ENCODE data around the gene TAF1D. TPM values are rescaled to one million over a fixed set of nuclear protein-coding genes. Genes with fewer than 3 reads are reported as not detected.

TAF1D gene
- total RNA-seq, 1 experiment from 2014 or later = 158 TPM

GRCh38 chr11:93734427-93735222 lies 6.7 kb downstream of the TAF1D start:
- Histone ChIP-seq H3K36me3 (ENCODE audit: low read depth) (peaks cover 100% of the 10 kb centered on the region), H3K9me2 (ENCODE audit: insufficient read depth) (no peaks in the 10 kb centered on the region), H3K27me3 (ENCODE audit: insufficient read depth, low read depth) (no peaks in the 10 kb centered on the region), H3K4me1 (replicated peaks; ENCODE audit: insufficient read depth) (peaks cover 39% of the 10 kb centered on the region), H3K4me2 (peak overlapping the region; percentile 98), H3F3A (ENCODE audit: insufficient read depth, low read depth) (peaks cover 100% of the 10 kb centered on the region), H3K79me2 (ENCODE audit: low read depth) (peaks cover 77% of the 10 kb centered on the region), H2AFZ (no peak overlapping the region), H3K4me3 (no peak overlapping the region), H3K9me3 (ENCODE audit: insufficient read depth, low read depth) (no peaks in the 10 kb centered on the region), H4K20me1 (ENCODE audit: insufficient read depth) (peaks cover 100% of the 10 kb centered on the region), H3K27ac (peak overlapping the region; percentile 99)
- TF ChIP-seq CTCF (conservative IDR thresholded peaks at IDR 0.05) (no peak), EZH2 (IDR thresholded peaks at IDR 0.05; ENCODE audit: low read depth) (no peak)
- no TSS peak for BruUV-seq (replicated peaks)
- ChIA-PET CTCF (no interaction called here), POLR2A (ENCODE audit: unreplicated experiment) (interaction anchor here (0.6 kb wide), 1 partner anchor 19 kb away, joined by 3 read pairs; no protein-coding TSS in a partner anchor)
- intact Hi-C loops (cut with micrococcal nuclease; ENCODE audit: unreplicated experiment) = no loop called here
- DNase-seq = no peak

GRCh38 chr11:93733474-93733873 lies 7.8 kb downstream of the TAF1D start:
- Histone ChIP-seq H3K9me3 (ENCODE audit: insufficient read depth, low read depth) (no peaks in the 10 kb centered on the region), H3K27ac (peak overlapping the region; percentile 99), H3K9me2 (ENCODE audit: insufficient read depth) (no peaks in the 10 kb centered on the region), H3K4me3 (no peak overlapping the region), H2AFZ (no peak overlapping the region), H3K4me2 (no peak overlapping the region), H3K79me2 (ENCODE audit: low read depth) (peaks cover 66% of the 10 kb centered on the region), H3K36me3 (ENCODE audit: low read depth) (peaks cover 92% of the 10 kb centered on the region), H3F3A (ENCODE audit: insufficient read depth, low read depth) (peaks cover 100% of the 10 kb centered on the region), H3K27me3 (ENCODE audit: insufficient read depth, low read depth) (no peaks in the 10 kb centered on the region), H3K4me1 (replicated peaks; ENCODE audit: insufficient read depth) (peaks cover 33% of the 10 kb centered on the region), H4K20me1 (ENCODE audit: insufficient read depth) (peaks cover 100% of the 10 kb centered on the region)
- no peak for DNase-seq
- intact Hi-C loops (cut with micrococcal nuclease; ENCODE audit: unreplicated experiment) = no loop called here
- no TSS peak for BruUV-seq (replicated peaks)
- TF ChIP-seq EZH2 (IDR thresholded peaks at IDR 0.05; ENCODE audit: low read depth) (no peak), CTCF (conservative IDR thresholded peaks at IDR 0.05) (no peak)
- CTCF ChIA-PET = no interaction called here
- POLR2A ChIA-PET (ENCODE audit: unreplicated experiment) = no interaction called here

GRCh38 chr11:93732237-93732892 lies 8.9 kb downstream of the TAF1D start:
- peak overlapping the region; percentile 99; the same call in 1 of the 2 replicates for H3K27ac ChIP-seq
- intact Hi-C loops (cut with micrococcal nuclease; ENCODE audit: unreplicated experiment) = no loop called here
- H3K4me3 ChIP-seq = no peak overlapping the region
- H3K9me3 ChIP-seq (ENCODE audit: insufficient read depth, low read depth) = no peaks in the 10 kb centered on the region
- H3K4me2 ChIP-seq = no peak overlapping the region
- peaks cover 81% of the 10 kb centered on the region for H3K36me3 ChIP-seq (ENCODE audit: low read depth)
- peaks cover 98% of the 10 kb centered on the region for H4K20me1 ChIP-seq (ENCODE audit: insufficient read depth)
- H3K79me2 ChIP-seq (ENCODE audit: low read depth) = peaks cover 55% of the 10 kb centered on the region
- H3K4me1 ChIP-seq (replicated peaks; ENCODE audit: insufficient read depth) = peaks cover 22% of the 10 kb centered on the region
- no peaks in the 10 kb centered on the region for H3K27me3 ChIP-seq (ENCODE audit: insufficient read depth, low read depth)
- ChIA-PET POLR2A (ENCODE audit: unreplicated experiment) (interaction anchor here (0.6 to 0.7 kb wide), 2 partner anchors 60 to 1015 kb away, joined by 3 to 6 read pairs; no protein-coding TSS in a partner anchor), CTCF (no interaction called here)
- no peaks in the 10 kb centered on the region for H3K9me2 ChIP-seq (ENCODE audit: insufficient read depth)
- no peak for TF ChIP-seq CTCF (conservative IDR thresholded peaks at IDR 0.05)
- no peak for TF ChIP-seq EZH2 (IDR thresholded peaks at IDR 0.05; ENCODE audit: low read depth)
- BruUV-seq (replicated peaks) = no TSS peak
- H3F3A ChIP-seq (ENCODE audit: insufficient read depth, low read depth) = peaks cover 100% of the 10 kb centered on the region
- H2AFZ ChIP-seq = no peak overlapping the region
- DNase-seq = no peak

All from PC-9 (cell line).